ENCODE results near the gene CTDSPL.

CTDSPL gene

GRCh38 chr3:37945156-37945806 is 83.6 kb downstream of the CTDSPL start:
- DNase-seq = no peak

DNA sequence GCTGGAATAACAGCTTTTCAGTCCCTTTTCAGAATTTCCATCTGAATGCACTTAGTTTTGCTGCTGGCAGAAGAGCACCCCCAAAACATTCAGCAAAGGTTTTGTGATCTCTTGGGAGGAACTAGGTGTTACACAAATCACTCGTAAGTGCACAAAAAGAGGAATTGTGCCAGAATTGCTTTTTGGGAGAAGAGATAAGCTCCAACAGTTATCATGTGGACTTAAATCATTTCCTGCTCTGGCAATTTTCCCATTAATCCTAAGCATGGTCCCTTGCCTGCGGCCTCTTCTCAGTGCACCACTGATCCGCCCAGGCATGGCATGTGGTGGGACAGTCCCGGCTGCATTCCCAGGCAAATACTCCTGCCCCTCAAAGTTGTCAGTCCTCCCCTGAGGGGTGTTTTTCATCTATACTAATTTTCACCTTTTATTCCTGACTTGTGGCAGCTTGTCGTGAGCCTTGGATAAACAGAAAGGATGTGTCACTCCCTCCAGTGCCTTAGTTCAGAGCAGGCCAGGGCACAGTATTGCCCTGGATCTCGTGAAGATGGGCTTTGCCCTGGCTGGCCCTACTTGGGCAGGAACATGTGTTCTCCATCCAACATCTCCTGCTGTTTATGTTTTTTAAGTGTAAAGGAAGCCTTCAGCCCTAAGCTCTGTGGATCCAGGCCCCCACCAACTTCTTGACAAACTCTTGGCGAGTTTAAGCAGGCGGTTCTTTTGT is 84.3 kb downstream of the CTDSPL start:
- DNase-seq = no peak

GRCh38 chr3:37946531-37946889 is 84.8 kb downstream of the CTDSPL start:
- no peak for DNase-seq

DNA sequence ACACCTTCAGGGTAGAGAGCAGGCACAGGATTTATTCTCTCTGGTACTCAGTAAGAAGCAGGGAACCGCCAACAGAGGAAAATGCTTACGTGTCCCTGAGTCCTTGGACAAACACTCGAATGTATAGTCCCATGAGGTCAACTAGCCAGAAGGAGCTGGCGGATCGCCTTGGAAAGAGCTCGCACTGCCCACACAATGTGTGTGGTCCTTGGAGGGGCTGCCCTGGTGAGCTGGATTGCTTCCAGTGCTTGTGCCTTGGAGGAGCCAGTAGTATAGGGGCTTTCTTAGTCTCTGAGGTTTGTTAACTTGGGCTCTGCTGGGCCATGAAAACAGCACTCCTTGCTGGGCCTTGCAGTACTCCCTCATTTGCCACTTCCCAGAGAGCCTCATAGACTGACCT is 88.2 kb downstream of the CTDSPL start:
- DNase-seq = no peak

DNA sequence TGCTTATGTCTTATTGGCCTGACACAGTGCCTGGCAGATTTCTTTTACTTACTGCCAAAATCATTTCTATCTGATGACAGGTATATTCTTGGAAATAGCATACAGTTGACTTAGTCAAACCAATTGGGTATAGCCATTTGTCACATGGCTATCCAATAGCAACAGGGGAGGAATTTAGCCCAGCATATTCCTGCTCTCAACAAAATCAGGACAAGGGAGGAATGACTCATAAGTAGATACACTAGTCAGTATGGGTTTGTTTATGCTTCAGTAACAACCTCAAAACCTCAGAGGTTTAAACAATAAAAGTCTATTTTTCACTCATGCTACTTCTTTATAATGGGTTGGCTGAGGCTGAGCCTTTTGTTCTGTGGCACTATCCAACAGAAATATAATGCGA is 90.9 kb downstream of the CTDSPL start:
- DNase-seq = no peak

GRCh38 chr3:37953226-37953625 is 91.5 kb downstream of the CTDSPL start:
- DNase-seq = no peak

- DNase-seq = no peak
Measured at GRCh38 chr3:37953707-37954394, 92.2 kb downstream of the CTDSPL start.

GRCh38 chr3:37954881-37955280 is 93.2 kb downstream of the CTDSPL start:
- no peak for DNase-seq

GRCh38 chr3:37955918-37956707 is 94.4 kb downstream of the CTDSPL start:
- no peak for DNase-seq

GRCh38 chr3:37956723-37957538 is 95.3 kb downstream of the CTDSPL start:
- DNase-seq = no peak

DNA sequence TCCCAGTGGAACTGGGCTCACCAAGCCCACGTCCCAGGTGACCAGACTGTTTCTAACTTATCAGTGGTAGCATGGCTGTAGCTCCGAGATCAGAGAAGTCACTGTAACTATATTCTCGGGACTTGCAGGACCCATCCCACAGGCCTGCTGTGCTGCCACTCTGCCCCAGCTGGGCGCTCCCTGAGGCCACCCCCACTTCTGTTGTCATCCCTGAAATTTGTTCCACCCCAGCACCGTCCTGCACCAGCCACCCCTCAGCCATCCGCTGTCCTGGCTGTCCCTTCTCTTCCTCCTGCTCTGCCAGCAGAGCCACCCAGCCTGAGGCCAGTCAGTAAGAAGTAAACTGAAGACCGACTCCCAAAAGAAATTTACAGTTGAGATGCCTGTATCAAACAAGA is 95.9 kb downstream of the CTDSPL start:
- no peak for DNase-seq

GRCh38 chr3:37961622-37962431 is 100.1 kb downstream of the CTDSPL start:
- no peak for DNase-seq

- no peak for DNase-seq
Measured at GRCh38 chr3:37963016-37963415, 101.3 kb downstream of the CTDSPL start.

DNA sequence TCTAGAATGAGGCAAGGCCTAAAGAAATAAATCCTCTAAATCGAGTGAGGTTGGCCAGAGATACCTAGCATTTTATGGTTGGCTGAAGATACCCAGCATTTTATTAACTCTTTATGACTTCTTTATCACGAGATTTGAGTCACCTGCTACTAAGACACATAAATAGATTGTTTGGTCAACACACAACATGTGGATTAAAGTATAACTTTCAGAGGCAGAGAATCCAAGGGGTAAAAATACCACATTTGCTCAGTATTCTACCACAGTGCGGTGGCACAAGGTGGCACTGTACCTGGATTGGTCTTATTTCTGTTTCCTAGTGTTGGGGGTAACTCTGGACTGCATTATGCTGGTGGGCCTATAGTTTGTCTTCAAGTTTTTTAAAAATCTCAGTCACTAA is 102.0 kb downstream of the CTDSPL start:
- no peak for DNase-seq

DNA sequence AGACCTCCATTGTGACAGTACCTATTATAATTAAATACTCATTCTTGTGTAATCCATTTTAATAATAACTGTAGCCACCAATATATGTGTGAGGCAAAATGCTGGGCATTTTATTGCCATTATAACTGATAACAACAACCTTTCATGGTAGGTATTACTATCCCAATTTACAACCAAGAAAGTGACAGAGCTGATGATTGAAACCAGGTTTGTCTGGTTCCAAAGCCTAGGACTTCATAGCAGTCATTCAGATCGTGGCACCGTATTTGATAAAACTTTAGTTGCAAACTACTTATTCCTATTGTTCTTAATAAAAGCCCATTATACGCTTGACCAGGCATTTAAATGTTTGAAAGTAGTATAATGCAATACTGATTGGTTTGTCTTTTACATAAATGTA is 102.5 kb downstream of the CTDSPL start:
- DNase-seq = no peak

DNA sequence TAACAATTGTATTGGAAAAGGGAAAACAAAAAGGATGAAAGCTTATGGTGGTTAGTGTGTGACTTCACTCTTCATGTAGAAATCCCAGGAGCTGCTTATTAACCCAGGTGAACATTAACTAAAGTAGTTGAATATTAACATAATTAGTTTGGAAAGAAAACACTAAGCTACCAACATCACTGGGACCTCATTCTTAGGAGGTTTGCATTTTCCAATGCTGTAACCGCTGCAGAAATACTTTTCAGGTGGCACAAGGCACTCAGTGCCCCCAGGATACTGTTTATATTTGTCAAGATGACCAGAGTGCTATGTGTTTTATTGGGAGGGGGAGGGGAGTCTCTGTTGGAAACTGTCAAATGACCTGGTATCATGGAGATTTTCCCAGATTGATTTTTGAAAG is 103.0 kb downstream of the CTDSPL start:
- no peak for DNase-seq

DNA sequence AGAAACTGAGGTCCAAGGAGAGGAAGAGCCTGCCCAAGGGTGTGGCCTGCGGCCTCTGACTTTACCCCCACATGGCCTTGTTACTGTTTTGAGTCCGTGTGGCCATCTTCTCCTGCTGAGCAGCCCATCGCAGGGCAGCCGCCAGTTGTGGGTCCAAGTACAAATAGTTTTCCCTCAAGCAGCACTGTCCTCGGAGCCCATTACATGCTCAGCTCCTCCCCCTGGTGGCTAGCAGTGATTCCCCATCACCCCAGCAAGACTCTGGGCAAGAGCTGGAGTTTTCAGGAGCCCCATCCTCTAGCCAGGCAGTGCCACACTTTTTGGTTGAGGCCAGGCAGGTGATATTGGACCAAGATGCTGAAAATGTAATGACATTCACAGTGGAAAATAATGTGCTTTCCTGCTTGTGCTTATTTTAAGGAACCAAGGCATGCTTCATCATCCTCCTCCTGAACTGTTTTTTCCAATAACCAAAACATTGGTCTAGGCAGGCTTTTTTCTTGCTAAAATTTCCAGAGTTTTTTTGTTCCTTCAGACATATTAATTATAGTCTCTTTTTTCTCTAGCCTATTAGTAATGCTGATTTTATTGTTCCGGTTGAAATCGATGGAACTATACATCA is 105.7 kb downstream of the CTDSPL start:
- DNase-seq = peak; percentile 37

DNA sequence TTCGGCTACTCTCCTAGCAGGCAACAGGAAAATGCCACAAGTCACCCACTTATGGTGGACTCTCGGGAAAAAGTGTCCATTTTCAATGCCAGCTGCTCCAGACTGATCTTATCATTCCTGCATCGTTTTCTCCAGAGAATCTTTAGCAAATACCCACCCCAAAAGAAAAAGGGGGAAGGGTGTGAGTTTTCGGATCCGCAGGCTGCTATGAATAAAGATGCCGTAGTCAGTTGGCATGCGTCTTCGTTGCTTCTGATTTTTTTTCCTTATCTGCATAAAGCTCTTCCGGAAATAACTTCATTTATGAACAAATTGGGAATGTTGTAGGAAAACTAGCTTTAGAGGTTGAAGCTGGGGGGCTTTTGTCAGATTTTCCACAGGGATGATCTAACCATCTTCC is 106.5 kb downstream of the CTDSPL start:
- DNase-seq = no peak

DNA sequence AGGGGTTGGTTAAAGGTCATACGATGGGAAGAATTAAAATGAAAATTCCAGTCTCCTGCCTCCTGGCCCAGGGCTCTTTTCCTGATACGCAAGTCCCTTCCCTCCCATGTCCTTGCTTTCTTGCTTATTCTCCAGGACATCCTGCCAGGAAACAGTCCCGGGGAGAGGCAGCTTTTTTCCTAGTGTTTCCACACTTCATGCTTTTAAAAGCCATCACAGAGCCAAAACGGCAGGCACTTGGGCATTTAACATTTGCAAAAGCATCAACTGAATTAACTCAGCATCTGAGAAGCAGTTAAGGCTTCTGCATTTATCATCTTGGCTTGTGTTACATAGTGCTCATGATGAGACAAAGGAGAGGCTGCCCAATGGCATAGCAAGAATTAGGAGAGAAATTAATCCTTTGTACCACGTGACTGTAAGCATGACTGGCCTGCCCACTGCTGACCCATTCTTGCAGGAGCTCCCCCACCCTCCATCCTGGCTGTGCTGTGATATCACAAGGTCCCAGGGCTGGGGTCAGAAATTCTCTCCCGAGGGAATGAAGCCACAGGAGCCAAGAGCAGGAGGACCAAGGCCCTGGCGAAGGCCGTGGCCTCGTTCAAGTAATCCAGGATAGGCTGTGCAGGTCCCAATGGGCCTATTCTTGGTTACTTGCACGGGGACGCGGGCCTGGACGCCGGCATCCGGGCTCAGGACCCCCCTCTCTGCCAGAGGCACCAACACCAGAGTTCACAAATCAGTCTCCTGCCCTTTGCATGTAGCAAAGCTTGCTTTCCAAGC is 107.3 kb downstream of the CTDSPL start:
- no peak for DNase-seq

DNA sequence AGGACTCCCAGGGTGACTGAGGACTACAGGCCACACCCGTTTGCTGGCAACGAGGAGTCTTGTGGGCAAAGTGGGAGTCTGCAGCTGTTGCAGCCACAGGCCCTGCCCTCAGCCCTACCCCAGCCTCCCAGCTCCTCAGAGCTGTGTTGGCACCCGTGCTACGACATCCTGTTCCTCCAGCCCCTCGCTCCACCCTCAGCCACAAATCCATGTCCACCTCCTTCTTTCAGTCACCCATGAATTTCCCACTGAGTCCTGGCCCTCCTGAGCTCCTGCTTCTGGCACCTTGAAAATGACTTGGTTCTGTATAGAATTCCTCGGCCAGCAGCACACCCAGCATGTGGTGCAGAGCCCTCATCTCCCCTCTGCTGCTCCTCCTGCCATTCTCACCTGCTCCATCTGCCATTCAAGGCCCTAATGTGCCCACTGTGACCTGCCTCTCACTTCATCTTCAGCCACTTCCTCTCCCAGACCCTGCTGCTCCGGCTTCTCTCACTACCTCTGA is 108.0 kb downstream of the CTDSPL start:
- DNase-seq = no peak
